GM19468 (cell line): ENCODE results near the gene PNPLA7.

Source experiments
- ATAC-seq: cut with Tn5 transposase; IDR thresholded peaks from one replicate; pipeline ENCODE4 v1.9.1; 2021; ENCODE audit warnings: mild to moderate bottlenecking, moderate library complexity, moderate number of reproducible peaks; ENCODE audit not compliant: unreplicated experiment; ENCODE audit errors: extremely low read depth

PNPLA7 gene

GRCh38 chr9:137465000-137465719, 85.0 kb downstream of the PNPLA7 start:
- ATAC-seq = no peak

GRCh38 chr9:137464291-137464999, 85.8 kb downstream of the PNPLA7 start:
- no peak for ATAC-seq

GRCh38 chr9:137463931-137464290, 86.3 kb downstream of the PNPLA7 start:
- no peak for ATAC-seq

- ATAC-seq = no peak
Measured at GRCh38 chr9:137462986-137463930, 86.9 kb downstream of the PNPLA7 start.

- ATAC-seq = no peak
Measured at GRCh38 chr9:137462396-137462985, 87.7 kb downstream of the PNPLA7 start.

GRCh38 chr9:137461663-137462395, 88.4 kb downstream of the PNPLA7 start:
- peak; percentile 56 for ATAC-seq

- ATAC-seq = no peak
Measured at GRCh38 chr9:137461316-137461662, 88.9 kb downstream of the PNPLA7 start.

- no peak for ATAC-seq
Measured at GRCh38 chr9:137460363-137461315, 89.6 kb downstream of the PNPLA7 start.

GRCh38 chr9:137459601-137460362, 90.4 kb downstream of the PNPLA7 start:
- ATAC-seq = no peak

GRCh38 chr9:137459152-137459600, 91.0 kb downstream of the PNPLA7 start, which contains the start of gene NSMF:
Gene NSMF (minus strand): TSS chr9:137459334. CDS start chr9:137459102, 232 bp downstream.
- no peak for ATAC-seq

- no peak for ATAC-seq
Measured at GRCh38 chr9:137458194-137459151, 91.7 kb downstream of the PNPLA7 start.

- no peak for ATAC-seq
Measured at GRCh38 chr9:137457406-137458193, 92.6 kb downstream of the PNPLA7 start.

- no peak for ATAC-seq
Measured at GRCh38 chr9:137456864-137457405, 93.3 kb downstream of the PNPLA7 start.

GRCh38 chr9:137456061-137456863, 93.9 kb downstream of the PNPLA7 start:
- ATAC-seq = no peak
